Measurements from ENCODE around the gene ANKRD55. TPM values are rescaled to one million over a fixed set of nuclear protein-coding genes. Genes with fewer than 3 reads are reported as not detected.

Gene ANKRD55
- total RNA-seq, 1 donor from 2014 or later: not detected

GRCh38 chr5:56144211-56144610 is 88.9 kb downstream of the ANKRD55 start:
- H3K4me3 Mint-ChIP-seq (ENCODE audit: unreplicated experiment): no peak overlapping the region
- TF ChIP-seq, protein P1, sequence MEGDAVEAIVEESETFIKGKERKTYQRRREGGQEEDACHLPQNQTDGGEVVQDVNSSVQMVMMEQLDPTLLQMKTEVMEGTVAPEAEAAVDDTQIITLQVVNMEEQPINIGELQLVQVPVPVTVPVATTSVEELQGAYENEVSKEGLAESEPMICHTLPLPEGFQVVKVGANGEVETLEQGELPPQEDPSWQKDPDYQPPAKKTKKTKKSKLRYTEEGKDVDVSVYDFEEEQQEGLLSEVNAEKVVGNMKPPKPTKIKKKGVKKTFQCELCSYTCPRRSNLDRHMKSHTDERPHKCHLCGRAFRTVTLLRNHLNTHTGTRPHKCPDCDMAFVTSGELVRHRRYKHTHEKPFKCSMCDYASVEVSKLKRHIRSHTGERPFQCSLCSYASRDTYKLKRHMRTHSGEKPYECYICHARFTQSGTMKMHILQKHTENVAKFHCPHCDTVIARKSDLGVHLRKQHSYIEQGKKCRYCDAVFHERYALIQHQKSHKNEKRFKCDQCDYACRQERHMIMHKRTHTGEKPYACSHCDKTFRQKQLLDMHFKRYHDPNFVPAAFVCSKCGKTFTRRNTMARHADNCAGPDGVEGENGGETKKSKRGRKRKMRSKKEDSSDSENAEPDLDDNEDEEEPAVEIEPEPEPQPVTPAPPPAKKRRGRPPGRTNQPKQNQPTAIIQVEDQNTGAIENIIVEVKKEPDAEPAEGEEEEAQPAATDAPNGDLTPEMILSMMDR (IDR thresholded peaks at IDR 0.05): no peak
- H3K27ac Mint-ChIP-seq (ENCODE audit: unreplicated experiment): no peak overlapping the region
- no peaks in the 10 kb centered on the region for H3K9me3 Mint-ChIP-seq (ENCODE audit: low read depth)
- H3K27me3 Mint-ChIP-seq (ENCODE audit: low read depth): no peaks in the 10 kb centered on the region
- H3K4me1 Mint-ChIP-seq (ENCODE audit: low read depth): peaks cover 22% of the 10 kb centered on the region
- no peaks in the 10 kb centered on the region for H3K36me3 Mint-ChIP-seq (ENCODE audit: low read depth)
- no peak for DNase-seq (ENCODE audit: low spot score)

DNA sequence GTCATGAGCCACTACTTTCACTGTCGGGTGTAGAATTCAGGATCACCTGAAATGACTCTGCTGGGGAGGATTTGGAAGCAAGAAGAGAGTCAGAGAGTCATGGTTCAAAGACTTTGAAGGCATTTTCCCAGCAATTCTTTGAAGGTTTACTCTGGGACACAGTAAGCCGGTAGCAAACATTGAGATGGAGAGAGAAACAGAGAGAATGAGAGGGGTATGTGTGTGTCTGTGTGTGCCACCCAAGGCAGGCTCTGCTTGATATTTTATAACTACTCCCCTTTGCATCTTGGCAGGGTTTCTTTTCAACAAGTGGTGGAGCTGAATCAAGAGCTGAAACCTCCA is 89.8 kb downstream of the ANKRD55 start:
- H3K4me3 Mint-ChIP-seq (ENCODE audit: unreplicated experiment): no peak overlapping the region
- no peak for DNase-seq (ENCODE audit: low spot score)
- peaks cover 17% of the 10 kb centered on the region for H3K4me1 Mint-ChIP-seq (ENCODE audit: low read depth)

GRCh38 chr5:56142614-56143372 is 90.3 kb downstream of the ANKRD55 start:
- Mint-ChIP-seq H3K27ac (ENCODE audit: unreplicated experiment) (no peak overlapping the region), H3K9me3 (ENCODE audit: low read depth) (no peaks in the 10 kb centered on the region), H3K27me3 (ENCODE audit: low read depth) (no peaks in the 10 kb centered on the region), H3K36me3 (ENCODE audit: low read depth) (no peaks in the 10 kb centered on the region), H3K4me1 (ENCODE audit: low read depth) (peaks cover 13% of the 10 kb centered on the region), H3K4me3 (ENCODE audit: unreplicated experiment) (no peak overlapping the region)
- no peak for DNase-seq (ENCODE audit: low spot score)
- TF ChIP-seq, protein P1 (IDR thresholded peaks at IDR 0.05): no peak

More for the DNA sequence above, 89.8 kb downstream of the ANKRD55 start:
- H3K36me3 Mint-ChIP-seq (ENCODE audit: low read depth): no peaks in the 10 kb centered on the region
- no peaks in the 10 kb centered on the region for H3K27me3 Mint-ChIP-seq (ENCODE audit: low read depth)
- TF ChIP-seq, protein P1 (IDR thresholded peaks at IDR 0.05): no peak
- H3K27ac Mint-ChIP-seq (ENCODE audit: unreplicated experiment): no peak overlapping the region
- no peaks in the 10 kb centered on the region for H3K9me3 Mint-ChIP-seq (ENCODE audit: low read depth)

- Mint-ChIP-seq H3K4me3 (ENCODE audit: unreplicated experiment) (no peak overlapping the region), H3K27ac (ENCODE audit: unreplicated experiment) (no peak overlapping the region), H3K36me3 (ENCODE audit: low read depth) (no peaks in the 10 kb centered on the region), H3K9me3 (ENCODE audit: low read depth) (no peaks in the 10 kb centered on the region), H3K27me3 (ENCODE audit: low read depth) (no peaks in the 10 kb centered on the region), H3K4me1 (ENCODE audit: low read depth) (peaks cover 7% of the 10 kb centered on the region)
- TF ChIP-seq, protein P1 (IDR thresholded peaks at IDR 0.05): no peak
- no peak for DNase-seq (ENCODE audit: low spot score)
These were observed 90.9 kb downstream of the ANKRD55 start for GRCh38 chr5:56142233-56142613.

DNA sequence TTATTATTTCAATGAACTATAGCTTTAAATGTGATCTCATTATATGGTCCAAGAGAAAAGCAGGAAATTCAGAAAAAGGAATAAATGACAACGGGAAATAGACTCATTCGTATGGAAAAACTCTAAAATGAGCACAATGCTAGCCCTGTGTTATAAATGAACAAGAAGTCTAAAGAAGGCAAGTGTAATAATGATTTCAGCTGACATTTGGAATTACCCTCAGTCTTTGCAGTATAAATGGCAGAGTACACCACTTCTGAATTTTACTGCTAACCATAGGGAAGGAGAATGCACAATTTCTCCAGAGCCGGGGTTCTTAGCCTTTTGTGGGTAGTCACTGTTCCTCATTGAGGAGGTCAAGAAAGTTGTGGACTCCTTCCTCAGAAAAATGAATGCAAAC is 93.1 kb downstream of the ANKRD55 start:
- no peaks in the 10 kb centered on the region for H3K4me1 Mint-ChIP-seq (ENCODE audit: low read depth)
- no peaks in the 10 kb centered on the region for H3K27me3 Mint-ChIP-seq (ENCODE audit: low read depth)
- no peaks in the 10 kb centered on the region for H3K9me3 Mint-ChIP-seq (ENCODE audit: low read depth)
- TF ChIP-seq, protein P1 (IDR thresholded peaks at IDR 0.05): no peak
- DNase-seq (ENCODE audit: low spot score): no peak
- H3K36me3 Mint-ChIP-seq (ENCODE audit: low read depth): no peaks in the 10 kb centered on the region
- no peak overlapping the region for H3K4me3 Mint-ChIP-seq (ENCODE audit: unreplicated experiment)
- no peak overlapping the region for H3K27ac Mint-ChIP-seq (ENCODE audit: unreplicated experiment)
